ENCODE data around the gene MECR. TPM values are rescaled to one million over a fixed set of nuclear protein-coding genes. Genes with fewer than 3 reads are reported as not detected.
A peak's percentile ranks its signal among the peaks of the same experiment; 100 is the strongest.
"Not testable (repeated sequence)": the region's sequence is repeated elsewhere in the genome, so short reads cannot be mapped to it uniquely, and the experiment has no call there.

MECR gene
- total RNA-seq, 3 donors from 2014 or later (not counting 1 experiment from before 2014, with no cell fraction given): 8.0 to 11.2 (median 8.8) TPM

GRCh38 chr1:29157269-29157601 is 73.5 kb downstream of the MECR start:
- no peak for ATAC-seq

GRCh38 chr1:29156543-29157268 is 74.0 kb downstream of the MECR start:
- peak overlapping the region in 1 of 2 donors; percentile 15 for H3K27ac Mint-ChIP-seq
- peaks cover 3% of the 10 kb centered on the region for H3K4me1 ChIP-seq (ENCODE audit: control insufficient read depth, insufficient read depth, low read length)
- H3K27me3 ChIP-seq (ENCODE audit: control insufficient read depth, insufficient read depth, low read length): no peaks in the 10 kb centered on the region
- intact Hi-C loops (cut with micrococcal nuclease): no loop called here
- DNase-seq (no peak), ATAC-seq (no peak)
- whole genome bisulfite sequencing (ENCODE audit: insufficient coverage): 94% methylated on average over 10 of the region's 10 CpGs
- peaks cover 13 to 27% of the 10 kb centered on the region in 2 donors for H3K4me1 Mint-ChIP-seq
- peaks cover 80% of the 10 kb centered on the region for H3K36me3 ChIP-seq (ENCODE audit: control insufficient read depth, insufficient read depth, low read length)
- H3K36me3 Mint-ChIP-seq: peaks cover 6% of the 10 kb centered on the region
- H3K27me3 Mint-ChIP-seq (ENCODE audit: low read depth in 2 of 2): no peaks in the 10 kb centered on the region
- TF ChIP-seq, protein P1, sequence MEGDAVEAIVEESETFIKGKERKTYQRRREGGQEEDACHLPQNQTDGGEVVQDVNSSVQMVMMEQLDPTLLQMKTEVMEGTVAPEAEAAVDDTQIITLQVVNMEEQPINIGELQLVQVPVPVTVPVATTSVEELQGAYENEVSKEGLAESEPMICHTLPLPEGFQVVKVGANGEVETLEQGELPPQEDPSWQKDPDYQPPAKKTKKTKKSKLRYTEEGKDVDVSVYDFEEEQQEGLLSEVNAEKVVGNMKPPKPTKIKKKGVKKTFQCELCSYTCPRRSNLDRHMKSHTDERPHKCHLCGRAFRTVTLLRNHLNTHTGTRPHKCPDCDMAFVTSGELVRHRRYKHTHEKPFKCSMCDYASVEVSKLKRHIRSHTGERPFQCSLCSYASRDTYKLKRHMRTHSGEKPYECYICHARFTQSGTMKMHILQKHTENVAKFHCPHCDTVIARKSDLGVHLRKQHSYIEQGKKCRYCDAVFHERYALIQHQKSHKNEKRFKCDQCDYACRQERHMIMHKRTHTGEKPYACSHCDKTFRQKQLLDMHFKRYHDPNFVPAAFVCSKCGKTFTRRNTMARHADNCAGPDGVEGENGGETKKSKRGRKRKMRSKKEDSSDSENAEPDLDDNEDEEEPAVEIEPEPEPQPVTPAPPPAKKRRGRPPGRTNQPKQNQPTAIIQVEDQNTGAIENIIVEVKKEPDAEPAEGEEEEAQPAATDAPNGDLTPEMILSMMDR (IDR thresholded peaks at IDR 0.05): no peak
- no peak overlapping the region for H3K27ac ChIP-seq (ENCODE audit: low read length)
- no peak overlapping the region for H3K4me3 Mint-ChIP-seq
- no peaks in the 10 kb centered on the region for H3K9me3 Mint-ChIP-seq
- no peak overlapping the region for H3K4me3 ChIP-seq (ENCODE audit: low read length)
- no peaks in the 10 kb centered on the region for H3K9me3 ChIP-seq (ENCODE audit: control insufficient read depth, insufficient read depth, low read length)

More at GRCh38 chr1:29157269-29157601, 73.5 kb downstream of the MECR start:
- H3K27me3 Mint-ChIP-seq (ENCODE audit: low read depth in 2 of 2): no peaks in the 10 kb centered on the region
- Histone ChIP-seq H3K27me3 (ENCODE audit: control insufficient read depth, insufficient read depth, low read length) (no peaks in the 10 kb centered on the region), H3K4me1 (ENCODE audit: control insufficient read depth, insufficient read depth, low read length) (peaks cover 3% of the 10 kb centered on the region), H3K4me3 (ENCODE audit: low read length) (no peak overlapping the region), H3K9me3 (ENCODE audit: control insufficient read depth, insufficient read depth, low read length) (no peaks in the 10 kb centered on the region), H3K27ac (ENCODE audit: low read length) (no peak overlapping the region), H3K36me3 (ENCODE audit: control insufficient read depth, insufficient read depth, low read length) (peaks cover 75% of the 10 kb centered on the region)
- intact Hi-C loops (cut with micrococcal nuclease): no loop called here
- no peak overlapping the region for H3K27ac Mint-ChIP-seq
- no peaks in the 10 kb centered on the region for H3K9me3 Mint-ChIP-seq
- H3K4me3 Mint-ChIP-seq: no peak overlapping the region
- H3K36me3 Mint-ChIP-seq: peaks cover 6% of the 10 kb centered on the region
- peaks cover 18 to 27% of the 10 kb centered on the region in 2 donors for H3K4me1 Mint-ChIP-seq
- WGBS (ENCODE audit: insufficient coverage): 97% methylated on average over 3 of the region's 3 CpGs
- no peak for DNase-seq
- TF ChIP-seq, protein P1 (IDR thresholded peaks at IDR 0.05): no peak

GRCh38 chr1:29152046-29152805 is 78.5 kb downstream of the MECR start:
- ATAC-seq (no peak), DNase-seq (no peak)
- Histone ChIP-seq H3K4me3 (ENCODE audit: low read length) (no peak overlapping the region), H3K27me3 (ENCODE audit: control insufficient read depth, insufficient read depth, low read length) (no peaks in the 10 kb centered on the region), H3K36me3 (ENCODE audit: control insufficient read depth, insufficient read depth, low read length) (peaks cover 87% of the 10 kb centered on the region), H3K4me1 (ENCODE audit: control insufficient read depth, insufficient read depth, low read length) (no peaks in the 10 kb centered on the region), H3K9me3 (ENCODE audit: control insufficient read depth, insufficient read depth, low read length) (no peaks in the 10 kb centered on the region), H3K27ac (ENCODE audit: low read length) (no peak overlapping the region)
- Mint-ChIP-seq H3K27me3 (ENCODE audit: low read depth in 2 of 2) (no peaks in the 10 kb centered on the region), H3K4me3 (no peak overlapping the region), H3K27ac (peak overlapping the region in 1 of 2 donors; percentile 63), H3K4me1 (peaks cover 0 to 20% of the 10 kb centered on the region in 2 donors), H3K9me3 (no peaks in the 10 kb centered on the region), H3K36me3 (peaks cover 33% of the 10 kb centered on the region)
- TF ChIP-seq, protein P1 (IDR thresholded peaks at IDR 0.05): no peak
- intact Hi-C loops (cut with micrococcal nuclease): no loop called here
- WGBS (ENCODE audit: insufficient coverage): 97% methylated on average over 7 of the region's 8 CpGs

DNA sequence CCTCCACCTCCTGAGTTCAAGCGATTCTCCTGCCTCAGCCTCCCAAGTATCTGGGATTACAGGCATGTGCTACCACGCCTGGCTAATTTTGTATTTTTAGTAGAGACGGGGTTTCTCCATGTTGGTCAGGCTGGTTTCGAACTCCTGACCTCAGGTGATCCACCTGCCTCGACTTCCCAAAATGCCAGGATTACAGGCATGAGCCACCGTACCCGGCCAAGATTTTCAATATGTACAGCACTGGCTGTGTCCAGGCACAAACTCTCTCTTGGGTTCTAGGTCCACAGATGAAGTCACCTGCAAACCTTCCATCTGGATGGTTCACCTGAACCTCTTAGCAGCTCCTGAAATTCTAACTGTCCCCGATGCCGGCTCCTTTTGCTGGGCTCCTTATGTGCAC is 80.4 kb downstream of the MECR start:
- H3K27ac Mint-ChIP-seq: peak overlapping the region in 1 of 2 donors; percentile 35
- H3K36me3 ChIP-seq (ENCODE audit: control insufficient read depth, insufficient read depth, low read length): peaks cover 83% of the 10 kb centered on the region
- H3K4me3 ChIP-seq (ENCODE audit: low read length); H3K9me3 ChIP-seq (ENCODE audit: control insufficient read depth, insufficient read depth, low read length); H3K27me3 Mint-ChIP-seq (ENCODE audit: low read depth in 2 of 2); H3K27me3 ChIP-seq (ENCODE audit: control insufficient read depth, insufficient read depth, low read length); H3K9me3 Mint-ChIP-seq; DNase-seq; intact Hi-C loops (cut with micrococcal nuclease); H3K4me3 Mint-ChIP-seq; H3K4me1 ChIP-seq (ENCODE audit: control insufficient read depth, insufficient read depth, low read length); H3K27ac ChIP-seq (ENCODE audit: low read length); ATAC-seq: not testable (repeated sequence)
- H3K4me1 Mint-ChIP-seq: peaks cover 4 to 18% of the 10 kb centered on the region in 2 donors
- H3K36me3 Mint-ChIP-seq: peaks cover 33% of the 10 kb centered on the region
- 98% methylated on average over 7 of the region's 9 CpGs for WGBS (ENCODE audit: insufficient coverage)

Measured in natural killer cell (primary cell).